Activated CD4-positive, CD25-positive, alpha-beta regulatory T cell (primary cell): Measurements from ENCODE around the gene HDAC7.
A peak's percentile ranks its signal among the peaks of the same experiment; 100 is the strongest.

Experiments used
- DNase-seq, 4 experiments: peaks; one replicate each; lab custom pipeline; 2025; lab: John Stamatoyannopoulos, UW

Gene HDAC7

GRCh38 chr12:47779301-47779942 lies 40.3 kb downstream of the HDAC7 start:
- peak; percentile 79 to 95 (median 86) for DNase-seq

DNA sequence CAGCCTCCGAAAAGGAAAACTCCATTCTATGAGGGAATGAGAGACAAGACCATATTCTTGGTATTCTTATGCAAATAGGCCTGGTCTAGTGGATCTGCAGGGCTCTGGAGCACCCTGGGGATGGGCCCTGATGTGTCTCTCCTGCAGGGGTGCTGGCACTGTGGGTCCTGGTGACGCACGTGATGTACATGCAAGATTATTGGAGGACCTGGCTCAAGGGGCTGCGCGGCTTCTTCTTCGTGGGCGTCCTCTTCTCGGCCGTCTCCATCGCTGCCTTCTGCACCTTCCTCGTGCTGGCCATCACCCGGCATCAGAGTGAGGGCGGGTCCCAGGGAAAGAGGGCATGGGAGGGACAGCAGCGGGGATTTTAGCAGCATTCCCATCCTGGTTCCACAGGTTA lies 40.8 kb downstream of the HDAC7 start:
- DNase-seq, result no peak

- DNase-seq, result no peak
Observed at GRCh38 chr12:47777741-47778558, 41.8 kb downstream of the HDAC7 start.

DNA sequence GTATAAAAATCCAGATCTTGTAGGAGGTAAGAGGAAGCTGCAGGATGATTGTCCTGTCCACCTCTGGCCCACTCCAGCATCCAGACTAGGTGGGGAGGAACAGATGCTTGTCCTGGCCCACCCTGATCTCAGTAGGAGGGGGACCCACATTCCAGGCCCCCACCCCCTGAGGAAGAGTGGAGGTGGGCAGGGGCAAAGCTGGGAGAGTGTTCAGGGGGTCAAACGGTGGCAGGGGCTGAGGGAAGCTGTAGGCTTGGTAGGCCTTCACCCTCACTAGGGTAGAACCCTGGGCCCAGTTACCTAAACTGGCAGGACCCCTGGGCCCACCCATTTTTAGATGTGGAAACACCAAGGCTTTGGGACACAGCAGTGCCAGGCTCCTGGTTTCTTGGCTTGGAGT lies 42.6 kb downstream of the HDAC7 start:
- no peak for DNase-seq

DNA sequence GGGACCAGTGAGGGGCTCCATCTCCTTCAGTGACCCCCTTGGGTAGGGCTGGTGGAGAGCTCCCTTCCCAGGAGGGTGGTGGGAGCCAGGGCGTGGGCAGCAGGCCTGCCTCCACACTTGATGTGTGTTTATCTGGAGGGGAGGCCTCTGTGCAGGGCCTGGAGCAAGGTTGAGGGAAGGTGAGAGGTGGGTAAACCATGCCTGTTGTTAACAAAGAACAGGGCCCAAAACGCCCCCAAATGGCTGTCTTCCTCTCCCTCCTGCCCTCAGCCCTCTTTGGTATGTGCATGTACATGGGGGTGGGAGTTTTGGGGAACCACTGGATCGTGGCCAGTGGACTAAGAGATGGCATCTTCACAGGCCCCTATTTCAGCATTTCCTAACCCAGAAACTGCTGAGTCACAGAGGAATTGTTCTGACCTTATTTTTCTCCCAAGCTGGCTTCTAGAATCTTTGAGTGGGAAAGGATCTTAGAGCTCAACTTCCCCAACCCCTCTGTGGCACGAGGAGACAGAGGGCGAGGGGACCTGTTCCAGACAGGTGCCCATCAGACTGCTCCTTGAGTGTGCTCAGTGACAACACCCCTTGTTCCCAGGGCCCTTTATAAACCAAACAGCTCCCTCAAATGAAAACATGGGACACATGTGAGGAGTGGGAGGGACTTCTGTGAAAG lies 43.1 kb downstream of the HDAC7 start:
- no peak for DNase-seq

DNA sequence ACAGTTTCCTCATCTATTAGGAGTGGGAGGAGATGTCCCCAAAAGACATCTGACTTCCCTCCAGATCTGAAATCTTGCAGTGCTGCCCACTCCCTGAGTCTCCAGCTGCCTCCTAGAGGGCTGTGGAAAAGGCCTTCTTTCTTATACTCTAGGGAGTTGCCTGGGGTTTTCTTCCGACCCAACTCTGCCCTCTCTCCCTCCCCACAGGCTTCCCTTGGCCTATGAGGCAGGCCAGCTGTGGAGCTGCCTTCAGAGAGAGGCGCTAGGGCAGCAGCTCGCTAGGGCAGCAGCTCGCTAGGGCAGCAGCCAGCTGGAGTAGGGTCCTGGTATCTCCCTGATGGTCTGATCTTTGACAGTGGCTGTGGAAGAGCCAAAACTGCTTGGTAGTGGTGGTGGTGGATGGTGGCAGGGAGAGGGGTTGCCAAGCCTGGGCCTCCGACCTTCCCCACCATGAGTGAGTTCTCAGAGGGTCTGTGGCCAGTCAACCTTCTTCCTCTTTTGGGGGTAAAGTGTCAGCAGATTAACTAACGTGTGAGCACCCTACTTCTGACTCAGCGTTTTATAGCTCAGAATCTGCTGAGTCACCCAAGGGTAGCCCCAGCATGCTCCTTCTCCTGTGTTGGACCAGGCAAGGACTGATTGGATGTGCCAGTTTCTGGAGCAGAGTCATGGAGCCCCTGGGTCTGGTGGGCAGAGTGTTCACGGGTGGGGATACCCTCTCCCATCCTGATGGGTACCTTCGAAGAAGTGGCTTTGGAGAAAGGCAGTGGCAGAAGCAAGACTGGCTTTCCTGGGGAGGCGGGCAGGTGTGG lies 44.4 kb downstream of the HDAC7 start:
- no peak for DNase-seq

GRCh38 chr12:47774663-47775062 lies 45.0 kb downstream of the HDAC7 start:
- DNase-seq, result no peak

DNA sequence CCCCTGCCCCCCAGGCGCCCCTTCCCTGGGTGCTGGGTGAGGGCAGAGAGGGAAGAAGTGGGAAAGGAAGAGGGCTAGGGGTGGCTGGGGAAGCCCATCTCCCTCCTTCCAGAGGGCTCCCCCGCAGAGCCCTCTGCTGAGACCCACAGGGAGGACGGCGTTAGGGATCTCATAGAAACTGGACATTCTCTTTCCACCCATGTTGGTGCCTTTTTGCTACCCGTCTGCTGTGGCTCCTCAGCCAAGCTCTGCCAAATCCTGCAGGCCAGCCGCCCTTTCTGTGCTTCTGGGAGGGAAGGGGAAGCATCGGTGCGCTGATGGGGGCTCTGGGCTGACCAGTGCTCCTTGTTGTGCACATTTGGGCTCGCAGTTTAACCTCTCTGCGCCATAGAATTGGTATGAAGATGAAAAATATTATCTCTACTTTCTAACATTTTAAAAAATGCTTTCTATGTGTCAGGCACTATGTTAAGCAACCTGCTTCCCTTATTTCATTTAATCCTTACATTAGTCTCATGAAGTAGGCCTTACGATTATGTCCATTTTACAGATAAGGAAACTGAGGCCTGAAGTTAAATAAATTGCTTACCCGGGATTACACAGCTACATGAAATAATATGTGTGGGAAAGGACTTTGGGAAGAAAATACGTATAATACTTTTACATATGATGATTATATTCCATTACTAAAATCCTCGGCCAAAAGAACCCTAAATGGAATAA lies 45.7 kb downstream of the HDAC7 start:
- no peak for DNase-seq

GRCh38 chr12:47773062-47773857 lies 46.4 kb downstream of the HDAC7 start, which contains the start of gene SLC48A1:
SLC48A1 (plus strand) TSS chr12:47773238; CDS start chr12:47773305, 67 bp downstream.
- DNase-seq, result peak; percentile 44 to 72 (median 56)

DNA sequence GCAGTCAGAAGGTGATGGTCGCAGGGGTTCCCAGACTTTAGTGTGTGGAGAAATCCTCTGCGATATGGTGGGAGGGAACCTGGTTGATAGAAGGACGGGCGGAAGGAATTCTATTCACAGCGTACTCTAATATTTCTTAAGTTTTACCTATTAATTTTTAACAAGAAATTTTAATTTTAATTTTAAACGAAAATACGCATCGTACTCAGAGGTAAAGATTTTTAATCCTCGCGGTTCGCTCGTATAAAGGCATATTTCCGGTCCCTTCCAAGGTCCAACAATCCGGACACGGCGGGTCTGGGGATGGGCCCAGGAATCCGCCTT lies 47.0 kb downstream of the HDAC7 start:
- no peak for DNase-seq

- DNase-seq, result no peak
Observed at GRCh38 chr12:47772094-47772660, 47.5 kb downstream of the HDAC7 start.

- no peak for DNase-seq
Observed at GRCh38 chr12:47771304-47771703, 48.4 kb downstream of the HDAC7 start.

- no peak for DNase-seq
Observed at GRCh38 chr12:47770086-47770726, 49.5 kb downstream of the HDAC7 start.

GRCh38 chr12:47769234-47770085 lies 50.2 kb downstream of the HDAC7 start:
- no peak for DNase-seq

DNA sequence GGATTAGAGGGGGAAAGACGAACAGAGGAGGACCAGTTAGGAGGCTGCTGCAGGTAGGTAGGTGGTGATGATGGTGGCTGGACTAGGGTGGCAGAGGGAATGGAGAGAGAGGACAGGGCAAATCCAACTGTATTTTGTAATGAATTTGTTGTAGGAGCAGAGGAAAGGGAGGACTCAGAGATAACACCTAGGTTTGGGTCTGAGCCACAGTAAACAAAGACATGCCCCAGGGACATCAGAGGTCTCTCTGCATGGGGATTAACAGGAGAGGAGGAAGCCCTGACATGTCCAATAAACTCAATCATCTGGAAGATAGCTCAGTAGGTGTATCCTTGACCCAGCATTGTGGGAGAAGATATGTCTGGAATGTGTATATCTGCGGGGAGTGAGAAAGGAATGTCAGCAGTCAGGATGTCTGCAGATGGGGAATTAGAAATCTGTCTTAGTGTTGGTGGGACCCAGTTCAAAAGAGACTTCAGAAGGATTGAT lies 51.3 kb downstream of the HDAC7 start:
- DNase-seq, result no peak

GRCh38 chr12:47767216-47767724 lies 52.4 kb downstream of the HDAC7 start:
- peak; percentile 45 to 63 (median 50) for DNase-seq

DNA sequence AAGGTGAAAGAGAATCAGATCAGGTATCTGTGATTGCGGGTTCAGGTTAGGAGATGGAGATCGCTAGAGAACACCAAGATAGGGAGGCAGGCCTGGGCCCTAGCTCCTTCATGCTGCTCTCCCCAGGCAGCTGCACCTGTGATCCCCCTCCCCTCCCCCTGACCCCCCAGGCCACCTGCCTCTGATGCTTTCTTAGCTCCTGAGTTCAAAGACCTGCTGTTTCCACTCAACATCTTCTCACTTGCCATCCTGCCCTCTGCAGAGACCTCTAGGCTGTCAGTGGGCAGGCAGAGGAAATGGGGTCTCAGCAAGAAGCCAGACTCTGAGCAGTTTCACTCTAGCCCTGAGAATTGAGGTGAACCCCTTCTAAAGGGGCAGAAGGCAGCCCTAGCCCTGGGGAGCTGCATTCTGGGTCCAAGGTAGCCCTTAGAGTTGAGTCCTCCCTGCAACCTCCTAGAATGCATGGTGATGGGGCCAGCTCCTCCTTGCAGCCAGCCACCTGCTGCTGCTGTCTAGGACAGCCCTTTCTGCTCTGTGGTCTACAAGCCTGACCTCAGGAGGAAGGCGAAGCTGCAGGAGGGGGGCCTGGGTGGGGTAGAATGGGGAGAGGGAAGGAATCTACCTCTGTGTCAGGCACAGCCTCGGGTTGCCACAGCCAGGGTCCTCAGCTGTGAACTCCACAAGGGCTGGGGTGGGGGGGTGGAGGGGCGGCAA lies 53.0 kb downstream of the HDAC7 start:
- DNase-seq, result no peak
